ENCODE data around the gene UBE2U. TPM values are rescaled to one million over a fixed set of nuclear protein-coding genes. Genes with fewer than 3 reads are reported as not detected.
"Not testable (repeated sequence)": the region's sequence is repeated elsewhere in the genome, so short reads cannot be mapped to it uniquely, and the experiment has no call there.

The UBE2U gene
- total RNA-seq, 4 donors from 2014 or later = not detected

DNA sequence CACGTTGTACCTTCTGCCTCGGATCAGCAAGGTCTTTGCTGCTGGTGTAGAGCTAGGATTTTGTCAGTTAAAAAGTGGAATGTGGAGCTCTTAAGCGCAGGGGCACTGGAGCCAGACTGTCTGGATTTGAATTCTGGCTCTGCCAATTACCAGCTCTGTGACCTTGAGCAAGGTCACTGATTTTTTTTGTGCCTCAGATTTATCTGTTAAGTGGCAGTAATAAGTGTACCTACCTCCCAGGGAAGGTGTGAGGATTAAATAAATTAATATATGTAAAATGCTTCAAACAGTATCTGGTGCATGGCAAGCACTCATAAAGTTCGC is 40.3 kb downstream of the UBE2U start:
- Histone ChIP-seq H3K4me3 (no peak overlapping the region), H3K36me3 (no peaks in the 10 kb centered on the region), H3K9me3 (no peaks in the 10 kb centered on the region), H3K27me3 (no peaks in the 10 kb centered on the region), H3K27ac (no peak overlapping the region), H3K4me1 (no peaks in the 10 kb centered on the region)
- no peak for DNase-seq (ENCODE audit: low spot score in 2 of 2)
- 62% methylated on average over 4 of the region's 4 CpGs for WGBS
- TF ChIP-seq POLR2AphosphoS5 (IDR thresholded peaks at IDR 0.05) = no peak
- no peak for TF ChIP-seq EP300 (IDR thresholded peaks at IDR 0.05)
- TF ChIP-seq, protein P1, sequence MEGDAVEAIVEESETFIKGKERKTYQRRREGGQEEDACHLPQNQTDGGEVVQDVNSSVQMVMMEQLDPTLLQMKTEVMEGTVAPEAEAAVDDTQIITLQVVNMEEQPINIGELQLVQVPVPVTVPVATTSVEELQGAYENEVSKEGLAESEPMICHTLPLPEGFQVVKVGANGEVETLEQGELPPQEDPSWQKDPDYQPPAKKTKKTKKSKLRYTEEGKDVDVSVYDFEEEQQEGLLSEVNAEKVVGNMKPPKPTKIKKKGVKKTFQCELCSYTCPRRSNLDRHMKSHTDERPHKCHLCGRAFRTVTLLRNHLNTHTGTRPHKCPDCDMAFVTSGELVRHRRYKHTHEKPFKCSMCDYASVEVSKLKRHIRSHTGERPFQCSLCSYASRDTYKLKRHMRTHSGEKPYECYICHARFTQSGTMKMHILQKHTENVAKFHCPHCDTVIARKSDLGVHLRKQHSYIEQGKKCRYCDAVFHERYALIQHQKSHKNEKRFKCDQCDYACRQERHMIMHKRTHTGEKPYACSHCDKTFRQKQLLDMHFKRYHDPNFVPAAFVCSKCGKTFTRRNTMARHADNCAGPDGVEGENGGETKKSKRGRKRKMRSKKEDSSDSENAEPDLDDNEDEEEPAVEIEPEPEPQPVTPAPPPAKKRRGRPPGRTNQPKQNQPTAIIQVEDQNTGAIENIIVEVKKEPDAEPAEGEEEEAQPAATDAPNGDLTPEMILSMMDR (IDR thresholded peaks at IDR 0.05) = no peak
- TF ChIP-seq POLR2A (IDR thresholded peaks at IDR 0.05) = no peak

DNA sequence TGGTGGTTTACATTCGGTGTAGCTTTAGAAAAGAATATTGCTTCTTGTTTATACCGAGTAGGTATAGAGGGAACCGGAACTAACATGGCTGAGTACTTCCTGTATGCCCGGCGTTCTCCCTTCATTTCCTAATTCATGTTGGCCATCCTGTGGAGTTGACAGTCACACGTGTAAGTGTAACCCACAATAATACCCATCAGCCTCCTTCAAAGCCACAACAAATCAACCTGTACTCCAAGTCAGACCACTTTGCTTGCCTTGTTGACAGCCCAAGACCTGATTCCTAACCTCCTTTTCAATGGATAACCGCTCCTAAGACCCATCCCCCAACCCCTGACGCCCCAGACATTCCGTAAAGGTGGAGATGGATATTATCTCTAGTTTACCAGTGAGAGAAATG is 42.1 kb downstream of the UBE2U start:
- Histone ChIP-seq H3K4me1 (no peaks in the 10 kb centered on the region), H3K9me3 (no peaks in the 10 kb centered on the region), H3K27ac (no peak overlapping the region), H3K4me3 (no peak overlapping the region), H3K27me3 (no peaks in the 10 kb centered on the region), H3K36me3 (no peaks in the 10 kb centered on the region)
- no peak for TF ChIP-seq EP300 (IDR thresholded peaks at IDR 0.05)
- TF ChIP-seq POLR2A (IDR thresholded peaks at IDR 0.05) = no peak
- TF ChIP-seq POLR2AphosphoS5 (IDR thresholded peaks at IDR 0.05) = no peak
- TF ChIP-seq, protein P1 (IDR thresholded peaks at IDR 0.05) = no peak
- WGBS = 46% methylated on average over 9 of the region's 9 CpGs
- DNase-seq (ENCODE audit: low spot score in 2 of 2) = no peak

DNA sequence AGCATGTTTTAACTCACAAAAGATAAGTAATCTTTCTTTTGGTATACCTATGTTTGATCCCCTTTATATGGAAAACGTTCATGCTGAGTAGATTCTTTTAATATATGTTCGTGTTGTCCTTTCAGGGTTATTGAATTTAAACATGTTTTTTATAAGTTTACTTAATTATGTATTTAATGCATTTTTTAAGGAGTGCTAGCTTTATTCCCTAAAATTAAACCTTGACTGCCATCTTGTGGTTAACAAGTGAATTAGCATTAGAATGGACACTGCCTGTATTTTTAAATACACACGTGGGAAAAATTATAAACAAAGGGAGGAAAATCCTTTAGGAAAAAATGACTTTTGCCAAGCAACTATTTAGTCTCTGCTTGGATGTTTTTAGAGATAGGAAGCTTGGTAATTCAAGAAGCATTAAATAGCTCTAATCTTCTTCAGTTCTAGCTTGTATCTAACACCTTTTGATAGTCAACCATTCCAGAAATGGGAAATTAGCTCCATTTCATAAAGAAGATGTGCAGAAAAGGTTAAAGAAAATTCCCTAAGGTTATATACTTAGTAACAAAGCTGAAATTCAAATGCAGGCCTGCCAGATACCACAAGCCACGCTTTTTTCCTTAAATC is 43.0 kb downstream of the UBE2U start:
- H3K4me3 ChIP-seq = no peak overlapping the region
- TF ChIP-seq POLR2A (IDR thresholded peaks at IDR 0.05) = no peak
- TF ChIP-seq, protein P1 (IDR thresholded peaks at IDR 0.05) = peak; percentile 49 to 58
- no peak for DNase-seq (ENCODE audit: low spot score in 2 of 2)
- H3K9me3 ChIP-seq = no peaks in the 10 kb centered on the region
- 13% methylated on average over 4 of the region's 4 CpGs for WGBS
- H3K27ac ChIP-seq = no peak overlapping the region
- no peaks in the 10 kb centered on the region for H3K36me3 ChIP-seq
- H3K4me1 ChIP-seq = no peaks in the 10 kb centered on the region
- no peaks in the 10 kb centered on the region for H3K27me3 ChIP-seq

DNA sequence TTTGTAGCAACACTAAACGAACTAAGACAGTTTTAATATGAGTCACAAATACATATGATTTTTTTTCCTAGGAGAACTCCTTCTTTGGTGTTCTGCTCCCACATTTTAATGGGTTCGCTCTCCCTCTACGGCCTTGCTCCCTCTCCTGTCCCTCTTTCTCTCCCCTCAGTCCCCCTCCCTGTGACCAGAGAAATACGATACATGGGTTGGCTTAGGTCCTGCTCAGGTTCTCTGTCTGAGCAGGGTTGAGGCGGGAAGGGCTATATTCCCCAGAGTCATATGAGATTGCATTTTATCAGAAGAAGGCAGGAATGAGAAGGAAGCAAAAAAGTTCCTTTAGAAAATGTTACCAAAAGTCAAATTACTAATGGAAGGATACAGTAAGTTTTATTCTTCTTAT is 44.6 kb downstream of the UBE2U start:
- DNase-seq (ENCODE audit: low spot score in 2 of 2) = no peak
- Histone ChIP-seq H3K9me3 (no peaks in the 10 kb centered on the region), H3K36me3 (no peaks in the 10 kb centered on the region), H3K27ac (no peak overlapping the region), H3K4me3 (no peak overlapping the region), H3K27me3 (no peaks in the 10 kb centered on the region), H3K4me1 (no peaks in the 10 kb centered on the region)
- TF ChIP-seq, protein P1 (IDR thresholded peaks at IDR 0.05) = no peak
- TF ChIP-seq POLR2AphosphoS5 (IDR thresholded peaks at IDR 0.05) (no peak), EP300 (IDR thresholded peaks at IDR 0.05) (no peak), POLR2A (IDR thresholded peaks at IDR 0.05) (no peak)
- WGBS = 62% methylated on average over 5 of the region's 5 CpGs

DNA sequence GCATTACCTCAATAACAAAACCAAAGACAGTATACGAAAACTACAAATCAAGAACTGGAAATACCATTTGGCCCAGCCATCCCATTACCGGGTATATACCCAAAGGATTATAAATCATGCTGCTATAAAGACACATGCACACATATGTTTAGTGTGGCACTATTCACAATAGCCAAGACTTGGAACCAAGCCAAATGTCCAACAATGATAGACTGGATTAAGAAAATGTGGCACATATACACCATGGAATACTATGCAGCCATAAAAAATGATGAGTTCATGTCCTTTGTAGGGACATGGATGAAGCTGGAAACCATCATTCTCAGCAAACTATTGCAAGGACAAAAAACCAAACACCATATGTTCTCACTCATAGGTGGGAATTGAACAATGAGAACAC is 47.0 kb downstream of the UBE2U start:
- H3K27ac ChIP-seq; H3K9me3 ChIP-seq; H3K27me3 ChIP-seq; DNase-seq (ENCODE audit: low spot score in 2 of 2); H3K36me3 ChIP-seq; H3K4me3 ChIP-seq; H3K4me1 ChIP-seq: not testable (repeated sequence)
- 81% methylated on average over 2 of the region's 2 CpGs for WGBS

DNA sequence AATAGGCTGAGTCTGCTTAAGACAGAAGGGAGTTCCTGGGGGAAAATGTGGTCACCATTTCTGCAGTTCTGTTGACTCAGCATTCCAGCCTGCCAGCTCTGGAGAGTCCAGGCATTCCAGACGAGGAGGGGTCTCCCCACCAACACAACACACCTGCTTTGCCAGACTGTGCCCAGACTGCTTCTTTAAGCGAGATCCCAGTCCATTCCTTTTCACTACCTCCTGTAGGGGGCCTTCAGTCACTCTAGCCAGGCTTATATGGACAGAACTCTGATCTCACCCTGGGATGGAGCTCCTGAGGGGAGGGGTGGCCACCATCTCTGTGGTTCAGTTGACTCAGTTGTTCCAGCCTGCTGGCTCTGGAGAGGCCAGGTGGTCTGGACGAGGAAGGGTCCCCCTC is 48.5 kb downstream of the UBE2U start:
- 73% methylated on average over 3 of the region's 3 CpGs for WGBS
- TF ChIP-seq POLR2A (IDR thresholded peaks at IDR 0.05) (no peak), EP300 (IDR thresholded peaks at IDR 0.05) (no peak), POLR2AphosphoS5 (IDR thresholded peaks at IDR 0.05) (no peak)
- TF ChIP-seq, protein P1 (IDR thresholded peaks at IDR 0.05) = no peak
- Histone ChIP-seq H3K27ac (no peak overlapping the region), H3K9me3 (no peaks in the 10 kb centered on the region), H3K4me3 (no peak overlapping the region), H3K36me3 (no peaks in the 10 kb centered on the region), H3K27me3 (no peaks in the 10 kb centered on the region), H3K4me1 (no peaks in the 10 kb centered on the region)
- DNase-seq (ENCODE audit: low spot score in 2 of 2) = no peak

DNA sequence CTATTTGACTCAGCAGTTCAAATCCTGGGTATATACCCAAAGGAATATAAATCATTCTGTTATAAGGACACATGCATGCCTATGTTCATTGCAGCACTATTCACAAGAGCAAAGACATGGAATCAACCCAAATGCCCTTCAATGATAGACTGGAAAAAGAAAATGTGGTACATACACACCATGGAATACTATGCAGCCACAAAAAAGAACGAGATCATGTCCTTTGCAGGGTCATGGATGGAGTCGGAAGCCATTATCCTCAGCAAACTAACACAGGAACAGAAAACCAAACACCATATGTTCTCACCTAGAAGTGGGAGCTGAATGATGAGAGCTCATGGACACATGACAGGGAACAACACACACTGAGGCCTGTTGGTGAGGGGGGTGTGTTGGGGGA is 53.8 kb downstream of the UBE2U start:
- 96% methylated on average over 2 of the region's 2 CpGs for WGBS
- H3K27me3 ChIP-seq, H3K9me3 ChIP-seq: not testable (repeated sequence)

DNA sequence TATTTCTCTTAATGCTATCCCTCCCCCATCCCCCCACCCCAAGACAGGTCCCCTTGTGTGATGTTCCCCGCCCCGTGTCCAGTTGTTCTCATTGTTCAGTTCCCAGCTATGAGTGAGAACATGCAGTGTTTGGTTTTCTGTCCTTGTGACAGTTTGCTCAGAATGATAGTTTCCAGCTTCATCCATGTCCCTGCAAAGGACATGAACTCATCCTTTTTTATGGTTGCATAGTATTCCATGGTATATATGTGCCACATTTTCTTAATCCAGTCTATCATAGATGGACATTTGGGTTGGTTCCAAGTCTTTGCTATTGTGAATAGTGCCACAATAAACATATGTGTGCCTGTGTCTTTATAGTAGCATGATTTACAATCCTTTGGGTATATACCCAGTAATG is 55.0 kb downstream of the UBE2U start:
- not testable (repeated sequence) for H3K36me3 ChIP-seq; H3K4me1 ChIP-seq; DNase-seq (ENCODE audit: low spot score in 2 of 2); H3K27ac ChIP-seq; H3K4me3 ChIP-seq; H3K9me3 ChIP-seq; H3K27me3 ChIP-seq
- 91% methylated on average over 2 of the region's 2 CpGs for WGBS

More for the DNA sequence above, 53.8 kb downstream of the UBE2U start:
- H3K4me3 ChIP-seq; H3K36me3 ChIP-seq; DNase-seq (ENCODE audit: low spot score in 2 of 2); H3K4me1 ChIP-seq; H3K27ac ChIP-seq: not testable (repeated sequence)
